Erythroblast (primary cell): ENCODE data around the gene CUTC.

ENCODE experiments used
- GATA1 ChIP-seq: IDR thresholded peaks from 2 replicates; pipeline ENCODE4 v1.6.1; 2011; ENCODE audit warnings: low read depth, mild to moderate bottlenecking, control low read depth, low read length, moderate library complexity
- POLR2A ChIP-seq: IDR thresholded peaks from 2 replicates; pipeline ENCODE4 v1.6.1; 2011; ENCODE audit warnings: mild to moderate bottlenecking, low read length

GRCh38 chr10:99782447-99783286 lies 50.6 kb downstream of the CUTC start, which contains the start of gene ABCC2:
- no peak for TF ChIP-seq POLR2A
- no peak for TF ChIP-seq GATA1
